IPS-18c (cell line): ENCODE data around the gene DOCK2.

Source experiments
- H3K4me3 ChIP-seq: 2 replicates; pipeline ENCODE4 v1.7.0; 2013; ENCODE audit warnings: low read depth, mild to moderate bottlenecking, low read length, moderate library complexity; ENCODE audit not compliant: insufficient read depth
- H3K9me3 ChIP-seq: one replicate; pipeline ENCODE4 v1.6.1; 2013; ENCODE audit warnings: mild to moderate bottlenecking, low read length, moderate library complexity; ENCODE audit not compliant: control insufficient read depth, insufficient read depth

DOCK2 gene

DNA sequence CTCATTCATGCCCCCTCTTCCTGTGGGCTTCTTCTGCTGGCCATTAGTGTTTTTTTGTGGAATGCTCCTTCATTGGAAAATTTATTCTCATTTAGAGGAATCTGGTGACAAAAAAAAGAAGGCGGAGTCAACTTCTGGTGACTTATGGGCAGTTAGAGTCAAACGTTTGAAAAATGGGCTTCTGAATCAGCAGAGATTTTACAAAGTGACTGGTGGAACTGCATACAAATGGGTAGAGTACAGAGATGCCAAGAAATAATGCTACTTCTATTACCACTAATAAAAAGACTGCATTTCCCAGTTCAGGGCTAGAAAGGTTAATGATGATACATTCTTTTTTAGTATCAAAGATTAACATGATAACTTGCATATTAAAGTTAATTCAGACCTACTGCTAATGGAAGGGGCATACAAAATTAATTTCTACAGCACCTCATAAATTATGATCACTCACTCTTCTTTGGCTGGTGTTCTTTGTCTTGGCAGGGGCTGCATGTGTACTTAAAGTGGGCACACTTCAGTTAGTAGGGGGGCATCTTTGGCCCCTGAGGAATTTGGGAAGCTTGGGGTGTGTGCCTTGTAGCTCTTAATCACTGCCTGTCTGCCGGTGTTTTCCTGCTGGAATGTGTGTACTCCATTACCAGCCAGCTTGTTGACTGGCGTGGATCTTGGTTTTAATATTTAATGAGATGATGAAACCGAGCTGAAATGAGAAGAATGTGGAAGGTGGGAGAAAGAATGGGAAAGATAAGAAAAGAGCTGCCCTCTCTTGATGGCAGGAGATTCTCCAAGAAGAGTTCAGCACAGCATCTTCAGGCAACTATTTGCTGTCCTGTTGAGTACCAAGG, 148.9 kb downstream of the DOCK2 start:
- Histone ChIP-seq H3K4me3 (no peak overlapping the region), H3K9me3 (no peaks in the 10 kb centered on the region)

DNA sequence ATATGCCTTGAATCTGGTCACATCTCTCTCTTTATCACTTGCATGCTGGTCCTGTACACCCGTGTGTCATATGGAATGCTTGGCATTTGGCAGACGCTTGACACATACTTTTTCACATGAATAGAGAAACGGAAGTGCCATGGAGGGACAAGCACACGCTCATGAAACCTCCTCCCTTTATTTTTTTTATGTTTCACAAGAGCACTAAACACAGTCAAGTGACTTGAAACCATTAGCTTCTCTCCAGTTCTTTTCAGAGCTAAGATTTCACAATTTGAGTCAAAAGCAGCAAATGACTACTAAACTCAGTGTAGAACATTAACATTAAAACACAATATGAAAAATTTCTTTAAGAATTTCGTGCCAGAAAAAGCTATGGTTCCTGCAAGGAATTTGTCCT, 151.1 kb downstream of the DOCK2 start:
- Histone ChIP-seq H3K4me3 (no peak overlapping the region), H3K9me3 (no peaks in the 10 kb centered on the region)

DNA sequence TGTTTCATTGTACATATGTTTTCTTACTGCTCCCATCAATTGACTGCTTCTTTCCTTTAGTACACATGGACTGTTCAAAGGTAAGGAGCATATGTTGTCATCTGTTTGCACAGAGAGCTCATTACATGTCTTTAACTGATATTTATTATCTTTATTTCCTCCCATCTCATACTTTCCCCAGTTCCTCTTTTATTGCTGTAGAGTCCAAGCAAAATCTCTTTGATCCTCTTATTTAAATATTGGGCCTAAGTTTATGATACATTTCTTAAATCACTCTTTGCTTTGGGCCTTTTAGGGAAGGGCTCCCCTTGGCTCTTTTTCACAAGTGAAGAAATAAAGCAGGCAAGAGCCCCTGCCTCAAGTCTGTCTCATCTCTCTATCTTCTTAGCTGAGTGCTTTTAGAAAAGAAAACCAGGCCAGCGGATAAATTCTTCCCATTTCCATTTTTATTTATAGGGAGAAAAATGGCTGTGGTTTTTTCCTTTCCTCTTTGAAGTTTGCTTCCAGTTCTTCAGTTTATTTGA, 152.4 kb downstream of the DOCK2 start:
- Histone ChIP-seq H3K4me3 (no peak overlapping the region), H3K9me3 (no peaks in the 10 kb centered on the region)

DNA sequence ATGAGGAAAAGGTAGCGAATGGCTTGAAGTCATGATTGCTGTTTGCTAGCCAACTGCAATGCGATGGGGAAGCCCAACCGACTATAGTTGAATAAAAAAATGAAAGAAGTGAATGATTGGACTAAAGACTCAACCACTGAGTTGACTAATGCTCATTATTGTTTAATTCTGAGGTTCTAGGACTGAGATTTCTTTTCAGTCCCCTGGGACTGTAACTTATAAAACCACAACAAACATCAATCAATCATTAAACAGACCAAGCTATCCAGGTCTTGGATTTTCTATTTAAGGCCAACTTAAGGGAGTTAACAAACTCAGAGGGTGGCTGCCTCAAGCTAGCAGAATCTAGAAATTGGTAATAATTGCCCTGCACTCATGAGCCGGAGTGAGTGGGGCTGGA, 154.2 kb downstream of the DOCK2 start:
- Histone ChIP-seq H3K4me3 (no peak overlapping the region), H3K9me3 (no peaks in the 10 kb centered on the region)

DNA sequence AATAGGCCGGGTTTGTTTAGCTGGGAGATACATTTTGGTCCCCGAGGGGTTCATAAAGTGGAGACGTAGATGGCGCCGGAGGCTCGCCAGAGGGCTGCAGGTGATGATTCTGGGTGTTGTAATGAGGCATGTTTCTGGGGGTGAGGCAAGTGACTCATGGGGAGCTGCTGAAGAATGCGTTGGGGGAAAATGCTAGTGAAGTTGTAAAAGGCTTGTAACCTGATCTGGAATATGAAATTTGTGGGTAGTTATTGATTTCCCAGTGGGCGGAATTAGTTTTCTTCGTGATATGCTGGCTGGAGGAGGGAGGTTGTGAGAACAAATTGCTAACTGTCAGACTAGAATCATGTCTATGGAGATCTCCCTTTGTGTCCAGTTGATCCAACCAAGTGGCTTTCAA, 158.3 kb downstream of the DOCK2 start:
- H3K4me3 ChIP-seq: no peak overlapping the region
- H3K9me3 ChIP-seq: no peaks in the 10 kb centered on the region

DNA sequence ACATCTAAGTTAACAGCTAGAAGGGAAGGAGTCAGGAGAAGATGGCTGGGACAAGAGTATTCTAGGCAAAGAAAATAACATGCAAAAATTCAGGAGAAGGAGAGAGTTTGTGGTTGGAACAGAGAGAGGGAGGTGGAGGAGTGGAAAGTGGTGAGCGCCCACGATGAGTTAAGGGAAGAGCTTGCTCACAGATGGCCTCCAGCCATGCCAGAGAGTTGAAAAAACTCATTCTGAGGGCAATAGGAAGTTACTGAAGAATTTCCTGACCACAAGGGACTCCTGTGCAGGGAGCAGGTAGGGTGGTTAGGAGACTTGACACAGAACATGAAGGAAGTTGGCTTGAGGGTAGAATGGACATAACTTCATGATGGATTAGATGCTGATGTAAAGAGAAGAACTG, 159.7 kb downstream of the DOCK2 start:
- Histone ChIP-seq H3K9me3 (no peaks in the 10 kb centered on the region), H3K4me3 (no peak overlapping the region)

DNA sequence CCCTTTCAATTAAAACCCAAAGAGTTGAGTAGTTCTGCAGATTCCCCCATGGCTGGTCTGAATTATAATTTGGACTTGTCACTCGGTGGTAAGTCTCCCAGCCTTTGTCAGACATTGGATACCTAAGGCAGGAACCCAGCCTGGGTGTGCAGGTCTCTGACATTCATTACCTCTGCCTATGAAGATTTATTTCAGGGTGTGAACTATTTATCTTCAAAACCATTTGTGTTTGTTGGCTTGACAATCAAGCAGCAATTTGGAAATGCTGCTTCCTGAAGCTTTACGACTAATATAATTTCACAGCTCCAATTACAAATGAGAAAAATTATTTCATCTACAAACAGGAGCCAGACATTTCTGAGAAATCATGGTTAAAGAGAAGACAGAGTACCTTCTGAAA, 160.5 kb downstream of the DOCK2 start:
- H3K4me3 ChIP-seq: no peak overlapping the region
- H3K9me3 ChIP-seq: no peaks in the 10 kb centered on the region

DNA sequence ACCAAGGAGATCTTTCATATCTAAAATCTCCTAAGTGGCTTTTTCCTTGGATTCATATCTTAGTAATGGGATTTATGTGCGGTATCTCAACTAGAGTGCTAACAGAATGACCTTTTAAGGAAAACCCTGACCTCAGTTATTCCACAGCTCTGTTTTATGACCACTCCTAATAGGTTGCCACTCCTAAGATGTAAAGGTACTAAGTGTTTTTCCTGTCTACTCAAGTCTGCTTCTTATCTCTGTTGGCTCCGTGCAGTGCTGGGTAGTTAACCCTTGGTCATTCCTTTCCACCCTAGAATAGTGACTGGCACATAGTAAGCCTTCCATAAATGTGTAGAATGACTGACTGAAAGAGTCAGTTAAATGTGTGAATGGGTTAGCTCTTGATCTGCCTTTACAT, 161.4 kb downstream of the DOCK2 start:
- Histone ChIP-seq H3K4me3 (no peak overlapping the region), H3K9me3 (no peaks in the 10 kb centered on the region)

DNA sequence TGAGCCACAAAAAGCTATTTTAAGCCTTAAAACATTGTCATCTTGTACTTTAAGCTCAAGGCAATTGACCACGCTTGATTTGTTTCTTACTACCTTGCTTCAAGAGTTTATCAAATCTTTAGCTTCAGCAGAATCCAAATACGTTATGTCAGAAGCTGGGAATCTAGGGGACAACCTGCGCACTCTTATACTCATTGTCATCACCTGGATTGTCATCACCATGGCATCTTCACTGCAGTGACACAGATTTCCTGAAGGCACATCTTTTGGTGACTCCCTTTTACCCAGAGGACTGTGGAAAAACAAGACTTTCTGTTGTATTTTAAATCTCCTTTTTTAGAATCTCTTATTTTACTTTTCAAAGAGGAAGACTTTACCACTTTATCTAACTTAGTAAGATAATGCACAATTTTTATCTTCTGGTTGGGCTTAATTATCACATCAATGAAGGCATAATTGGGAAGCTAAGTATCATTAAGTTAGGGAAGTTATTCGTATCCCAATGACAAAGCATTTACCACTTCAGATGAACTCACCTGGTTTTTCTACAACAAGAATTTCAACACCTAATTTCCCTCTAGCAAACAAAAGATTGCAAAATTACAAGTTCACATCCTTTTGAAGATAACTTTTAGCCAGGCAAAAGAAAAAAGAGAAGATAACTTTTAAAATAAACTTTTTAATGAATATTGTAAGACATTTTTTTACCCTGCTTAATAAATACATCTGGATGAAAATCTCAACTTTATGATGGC, 162.0 kb downstream of the DOCK2 start:
- no peak overlapping the region for H3K4me3 ChIP-seq
- no peaks in the 10 kb centered on the region for H3K9me3 ChIP-seq

DNA sequence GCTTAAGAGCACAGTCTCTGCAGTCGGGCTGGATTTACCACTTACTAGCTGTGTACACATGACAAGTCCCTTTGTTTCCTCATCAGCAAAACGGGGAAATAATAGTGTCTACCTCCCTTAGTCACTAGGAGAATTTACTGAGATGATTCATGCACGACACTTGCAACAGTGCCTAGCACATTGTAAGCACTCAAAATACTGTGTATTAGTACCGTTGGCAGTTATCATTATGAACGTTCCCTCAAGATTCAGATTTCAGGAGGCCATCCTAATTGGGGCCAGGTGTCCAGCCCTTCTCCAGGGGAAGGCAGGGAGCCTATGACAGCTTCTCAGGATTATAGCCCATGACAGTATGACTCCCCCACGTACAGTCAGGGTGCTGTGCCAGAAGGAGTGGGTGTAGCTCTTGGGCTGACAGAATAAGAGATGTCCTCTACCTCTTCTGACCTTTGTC, 164.3 kb downstream of the DOCK2 start:
- H3K9me3 ChIP-seq: no peaks in the 10 kb centered on the region

DNA sequence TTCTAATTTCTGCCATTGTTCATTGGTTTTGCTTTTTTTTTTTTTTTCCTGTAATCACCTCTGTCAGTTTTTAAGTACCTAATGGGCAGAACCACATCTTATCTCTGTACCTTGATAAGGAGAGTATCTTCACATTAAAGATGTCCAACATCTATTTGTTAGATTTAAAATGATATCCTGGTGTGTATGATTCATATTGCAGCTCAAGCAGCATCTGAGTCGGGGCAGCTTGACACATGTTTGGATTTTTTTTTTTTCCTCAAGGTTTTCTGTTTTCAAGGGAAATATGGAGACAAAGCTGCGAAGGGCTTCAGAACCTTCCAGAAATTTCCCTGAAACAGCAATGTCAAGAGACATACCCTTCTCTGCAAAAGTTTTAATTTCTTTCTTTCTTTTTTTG, 164.7 kb downstream of the DOCK2 start:
- Histone ChIP-seq H3K4me3 (no peak overlapping the region), H3K9me3 (no peaks in the 10 kb centered on the region)

More for the DNA sequence above, 164.3 kb downstream of the DOCK2 start:
- no peak overlapping the region for H3K4me3 ChIP-seq

DNA sequence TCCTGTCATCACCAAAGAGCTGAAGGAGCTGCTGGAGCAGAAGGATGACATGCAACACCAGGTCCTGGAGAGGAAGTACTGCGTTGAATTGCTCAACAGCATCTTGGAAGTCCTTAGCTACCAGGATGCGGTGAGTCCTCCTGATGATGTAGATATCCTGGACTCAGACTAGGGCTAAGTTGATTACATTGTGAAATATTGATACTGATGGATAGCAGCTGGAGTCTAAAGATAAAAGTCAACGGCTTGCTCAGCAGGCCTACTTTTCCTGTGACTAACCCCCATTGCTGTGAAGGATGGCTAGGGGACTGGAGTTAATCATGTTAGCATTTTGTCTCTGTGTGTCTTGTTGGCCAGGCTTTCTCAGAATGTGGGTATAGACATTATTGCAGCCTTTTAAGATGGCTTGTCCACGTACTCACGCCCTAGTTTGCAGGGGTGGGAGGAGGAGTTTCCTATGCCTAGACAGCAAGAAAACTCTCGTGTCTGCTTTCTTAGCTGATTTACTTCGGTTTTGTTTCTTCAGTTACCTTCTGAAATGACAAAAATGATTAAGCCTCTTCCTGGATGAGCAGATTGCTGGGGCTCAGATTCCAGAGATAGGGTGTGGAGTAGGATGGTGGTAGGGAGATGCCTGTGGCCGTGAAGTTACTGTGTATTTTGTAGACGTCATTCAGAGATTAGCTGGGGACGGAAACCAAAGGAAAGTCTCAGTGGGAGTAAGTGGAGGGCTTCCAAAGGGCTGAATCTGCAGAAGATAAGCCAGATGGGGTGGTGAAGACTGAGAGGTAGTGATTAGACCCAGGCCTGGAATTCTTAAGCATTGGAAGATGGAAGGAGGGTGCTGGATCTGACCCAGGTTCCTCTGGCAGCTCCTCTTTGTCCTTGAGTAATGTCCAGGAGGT, 166.3 kb downstream of the DOCK2 start:
- H3K9me3 ChIP-seq: no peaks in the 10 kb centered on the region
- H3K4me3 ChIP-seq: no peak overlapping the region

DNA sequence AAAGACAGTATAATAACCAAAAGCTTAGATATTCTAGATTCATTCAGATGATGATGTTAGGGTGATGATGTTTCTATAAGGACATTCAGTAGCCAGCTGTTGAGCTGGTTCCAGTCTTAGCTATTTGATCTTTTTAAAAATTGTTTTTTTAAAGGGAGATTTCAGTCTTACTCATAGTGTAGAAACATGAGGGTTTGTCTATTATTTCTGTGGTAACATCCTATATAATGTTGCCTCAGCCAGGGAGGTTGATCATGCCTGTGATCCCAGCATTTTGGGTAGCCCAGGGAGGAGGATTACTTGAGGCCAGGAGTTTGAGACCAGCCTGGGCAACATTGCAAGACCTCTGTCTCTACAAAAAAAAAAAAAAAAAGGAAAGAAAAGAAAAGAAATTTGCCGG, 167.8 kb downstream of the DOCK2 start:
- H3K4me3 ChIP-seq: no peak overlapping the region
- H3K9me3 ChIP-seq: no peaks in the 10 kb centered on the region

DNA sequence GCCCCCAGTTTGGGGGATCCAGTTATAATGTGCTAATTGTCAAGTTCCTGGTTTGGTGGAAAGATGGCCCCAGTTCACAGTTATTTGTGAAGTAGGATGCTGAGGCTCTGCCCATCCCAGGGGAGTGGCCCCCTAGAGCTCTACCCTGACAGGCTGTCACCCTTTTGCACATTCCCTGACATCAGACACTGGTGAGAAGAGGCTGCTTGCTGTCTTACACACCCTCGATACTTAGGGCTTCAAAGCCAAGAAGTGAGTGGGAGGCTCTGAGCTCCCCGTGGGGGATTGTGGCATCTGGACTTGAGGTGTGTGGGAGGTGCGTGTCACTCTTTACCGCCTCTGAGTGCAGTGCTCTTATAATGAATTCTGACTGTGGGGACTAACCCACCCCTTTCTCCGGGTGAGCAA, 168.5 kb downstream of the DOCK2 start:
- H3K9me3 ChIP-seq: no peaks in the 10 kb centered on the region
- H3K4me3 ChIP-seq: no peak overlapping the region

DNA sequence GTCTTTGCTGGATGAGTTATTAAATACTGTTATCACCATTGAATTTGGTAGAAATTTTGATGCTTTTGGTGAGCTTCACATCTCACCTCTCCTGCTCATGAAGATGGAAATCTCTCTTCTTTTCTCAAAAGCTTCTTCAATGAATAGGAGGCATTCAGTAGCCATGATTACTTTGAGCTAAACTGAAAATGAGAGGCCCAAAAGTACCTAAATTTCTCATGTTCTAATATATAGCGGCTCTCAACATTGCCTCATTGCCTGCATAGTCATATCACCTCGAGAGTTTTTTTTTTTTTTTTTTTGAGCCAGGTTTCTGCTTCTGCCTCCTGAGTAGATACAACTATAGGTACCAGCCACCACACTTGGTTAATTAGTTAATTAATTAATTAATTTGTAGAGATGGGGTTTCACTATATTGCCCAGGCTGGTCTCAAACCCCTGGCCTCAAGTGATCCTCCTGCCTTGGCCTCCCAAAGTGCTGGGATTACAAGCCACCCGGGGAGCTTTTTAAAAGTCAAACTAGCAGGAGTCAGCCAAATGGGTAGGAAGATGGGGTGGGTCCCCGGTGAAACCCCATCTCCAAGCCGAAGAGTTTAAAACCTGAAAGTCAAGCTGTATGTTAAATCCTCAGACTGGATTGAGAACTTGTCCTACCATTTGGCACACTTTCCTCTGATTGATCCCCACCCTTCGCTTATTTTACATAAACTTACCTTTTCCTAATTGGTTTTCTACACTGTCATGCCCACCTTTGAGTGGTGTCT, 169.0 kb downstream of the DOCK2 start:
- Histone ChIP-seq H3K9me3 (no peaks in the 10 kb centered on the region), H3K4me3 (no peak overlapping the region)

DNA sequence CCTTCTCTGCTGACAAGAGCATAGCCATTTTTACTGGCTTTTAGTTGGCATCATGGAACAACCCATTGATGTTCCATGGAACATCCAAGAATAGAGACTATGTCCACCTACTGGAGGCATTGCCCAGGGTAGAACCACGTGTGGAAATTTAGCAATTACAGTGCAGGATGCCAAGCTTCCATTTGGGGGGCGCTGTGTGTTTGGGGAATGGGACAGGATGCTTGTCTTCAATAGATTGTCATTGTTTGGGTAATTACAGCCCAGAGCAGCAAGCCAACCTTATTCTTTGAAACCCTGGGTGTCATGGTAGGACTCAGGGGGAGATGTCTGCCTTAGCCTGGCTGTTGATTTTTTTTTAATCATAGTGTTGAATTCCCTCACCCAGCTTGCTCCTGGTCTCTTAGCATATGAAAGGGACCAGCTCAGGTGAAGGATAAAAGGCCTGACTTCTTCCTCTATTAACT, 171.1 kb downstream of the DOCK2 start:
- Histone ChIP-seq H3K9me3 (no peaks in the 10 kb centered on the region), H3K4me3 (no peak overlapping the region)
